ENCODE measurements around the gene APOBEC2.

The APOBEC2 gene

DNA sequence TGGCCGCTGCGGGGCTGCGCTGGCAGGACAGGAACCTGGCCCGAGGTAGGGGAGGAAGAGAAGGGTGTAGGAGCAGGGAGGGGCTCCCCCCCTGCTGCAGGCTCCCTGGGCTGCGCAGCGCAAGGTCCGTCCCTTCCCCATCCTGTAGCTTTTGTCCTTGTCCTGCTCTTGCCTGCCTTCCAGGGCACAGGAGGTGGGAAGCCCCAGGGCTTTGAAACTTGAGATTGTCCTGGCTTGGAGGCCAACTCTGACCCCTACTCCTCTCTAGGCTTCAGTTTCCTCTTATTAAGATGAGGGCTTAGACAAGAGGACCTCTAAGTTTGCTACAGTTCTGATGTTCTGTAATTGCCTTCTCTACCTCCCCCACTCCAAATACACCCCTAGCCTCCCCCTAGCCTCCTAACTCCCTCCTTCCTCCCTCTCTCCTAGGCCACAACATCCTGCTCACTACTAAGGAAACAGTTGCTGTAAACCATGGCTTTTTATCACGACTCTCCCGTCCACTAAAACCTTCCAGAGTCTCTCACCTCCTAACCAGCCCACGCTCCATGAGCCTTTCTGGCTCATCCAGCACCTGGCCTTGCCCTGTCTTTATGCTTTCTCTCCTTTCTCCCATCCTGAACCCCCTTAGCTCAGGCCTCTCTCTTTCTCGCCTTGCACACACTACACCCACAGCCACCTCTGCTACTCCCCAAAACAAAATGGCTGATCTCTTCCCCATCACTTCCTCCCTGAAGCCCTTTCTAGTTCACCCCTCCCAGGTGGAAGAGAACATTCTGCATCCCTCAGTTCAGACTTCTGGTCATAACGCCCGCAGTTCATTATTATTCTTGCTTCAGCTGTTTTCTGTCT, 24.2 kb upstream of the APOBEC2 start:
- H3K4me3 Mint-ChIP-seq = peak overlapping the region; percentile 83
- peaks cover 22% of the 10 kb centered on the region for H3K4me1 Mint-ChIP-seq
- H3K9me3 Mint-ChIP-seq = no peaks in the 10 kb centered on the region
- no peaks in the 10 kb centered on the region for H3K27me3 Mint-ChIP-seq
- ATAC-seq = peak; percentile 51
- no peaks in the 10 kb centered on the region for H3K36me3 Mint-ChIP-seq
- H3K27ac Mint-ChIP-seq = peak overlapping the region; percentile 57

DNA sequence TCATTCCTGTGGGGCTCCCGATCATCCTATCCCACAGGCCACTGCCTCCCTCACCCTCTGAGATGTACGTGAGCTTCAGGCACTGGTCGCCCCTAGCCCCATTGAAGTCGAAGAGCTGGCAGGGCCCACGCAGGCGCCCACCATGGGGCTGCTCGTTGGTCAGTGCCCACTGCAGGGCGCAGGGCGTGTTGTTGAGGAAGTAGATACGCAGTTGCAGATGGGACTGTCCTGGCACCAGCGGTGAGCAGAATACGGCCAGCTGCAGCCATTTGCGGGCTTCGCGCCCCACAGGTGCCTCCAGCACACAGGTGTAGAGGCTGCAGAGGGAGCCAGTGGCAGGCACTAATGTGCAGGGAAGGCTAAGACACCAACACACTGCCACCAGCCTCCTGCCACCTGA, 20.2 kb upstream of the APOBEC2 start:
- Mint-ChIP-seq H3K27ac (no peak overlapping the region), H3K36me3 (no peaks in the 10 kb centered on the region), H3K4me1 (peaks cover 12% of the 10 kb centered on the region), H3K27me3 (no peaks in the 10 kb centered on the region), H3K9me3 (no peaks in the 10 kb centered on the region), H3K4me3 (no peak overlapping the region)
- ATAC-seq = no peak

DNA sequence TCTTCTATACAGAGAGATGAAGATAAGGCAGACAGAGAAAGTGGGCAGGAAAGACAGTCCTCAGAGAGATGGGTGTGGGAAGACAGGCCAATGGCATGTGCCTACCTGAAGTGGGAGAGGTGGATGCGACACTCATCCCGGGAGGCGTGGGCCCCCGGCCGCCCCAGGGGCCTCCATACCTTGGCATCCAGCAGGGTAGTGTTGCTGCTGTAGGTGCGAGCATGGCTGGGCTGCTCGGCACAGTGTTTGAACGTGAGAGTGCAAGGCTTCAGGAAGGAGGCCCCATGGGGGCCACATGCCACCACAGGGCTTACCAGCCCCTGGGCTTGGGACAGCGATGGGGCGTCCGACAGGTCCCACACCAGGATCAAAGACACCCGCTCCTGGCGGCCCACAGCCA, 19.2 kb upstream of the APOBEC2 start:
- no peaks in the 10 kb centered on the region for H3K9me3 Mint-ChIP-seq
- H3K27ac Mint-ChIP-seq = no peak overlapping the region
- ATAC-seq = no peak
- H3K27me3 Mint-ChIP-seq = no peaks in the 10 kb centered on the region
- peaks cover 6% of the 10 kb centered on the region for H3K4me1 Mint-ChIP-seq
- no peaks in the 10 kb centered on the region for H3K36me3 Mint-ChIP-seq
- H3K4me3 Mint-ChIP-seq = no peak overlapping the region

DNA sequence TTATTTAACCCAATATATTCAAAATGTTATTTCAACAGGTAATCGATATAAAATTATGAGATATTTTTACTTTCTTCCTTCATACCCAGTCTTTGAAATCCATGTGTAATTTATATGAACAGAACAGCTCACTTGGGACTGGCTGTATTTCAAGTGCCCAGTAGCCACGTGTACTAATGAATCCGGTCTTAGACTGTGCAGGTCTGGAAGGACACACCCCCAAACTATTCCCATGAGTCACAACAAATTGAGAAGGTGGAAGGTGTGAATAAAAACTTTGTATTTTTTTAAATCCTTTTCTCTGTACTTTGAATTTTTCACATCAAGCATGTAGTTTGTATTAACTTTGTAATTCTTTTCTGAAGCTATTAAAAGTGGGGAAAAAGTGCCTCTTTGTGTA, 16.8 kb upstream of the APOBEC2 start:
- H3K4me1 Mint-ChIP-seq = no peaks in the 10 kb centered on the region
- H3K36me3 Mint-ChIP-seq = no peaks in the 10 kb centered on the region
- no peaks in the 10 kb centered on the region for H3K27me3 Mint-ChIP-seq
- no peak overlapping the region for H3K27ac Mint-ChIP-seq
- no peak for ATAC-seq
- H3K9me3 Mint-ChIP-seq = no peaks in the 10 kb centered on the region
- no peak overlapping the region for H3K4me3 Mint-ChIP-seq

DNA sequence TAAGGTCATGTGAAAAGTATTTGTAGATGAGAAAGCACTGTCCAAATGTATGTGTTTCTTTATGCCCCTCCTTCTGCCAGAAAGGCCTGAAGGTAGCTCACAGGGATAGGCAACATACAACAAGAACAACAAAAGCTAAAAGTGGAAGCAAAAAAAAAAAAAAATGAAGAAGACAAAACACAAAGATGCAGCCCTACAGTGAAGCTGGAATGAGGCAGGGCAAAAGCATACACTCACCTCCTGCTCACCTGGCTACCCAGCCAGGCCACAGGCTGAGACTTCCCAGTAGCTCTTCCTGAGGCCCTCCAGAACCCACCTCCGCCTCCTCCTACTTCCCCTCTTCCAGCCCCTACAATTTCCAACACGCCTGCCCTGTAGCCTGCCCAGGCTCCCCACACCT, 16.4 kb upstream of the APOBEC2 start:
- H3K4me1 Mint-ChIP-seq = no peaks in the 10 kb centered on the region
- no peaks in the 10 kb centered on the region for H3K27me3 Mint-ChIP-seq
- H3K27ac Mint-ChIP-seq = peak overlapping the region; percentile 30
- H3K9me3 Mint-ChIP-seq = no peaks in the 10 kb centered on the region
- H3K36me3 Mint-ChIP-seq = no peaks in the 10 kb centered on the region
- no peak for ATAC-seq
- no peak overlapping the region for H3K4me3 Mint-ChIP-seq

DNA sequence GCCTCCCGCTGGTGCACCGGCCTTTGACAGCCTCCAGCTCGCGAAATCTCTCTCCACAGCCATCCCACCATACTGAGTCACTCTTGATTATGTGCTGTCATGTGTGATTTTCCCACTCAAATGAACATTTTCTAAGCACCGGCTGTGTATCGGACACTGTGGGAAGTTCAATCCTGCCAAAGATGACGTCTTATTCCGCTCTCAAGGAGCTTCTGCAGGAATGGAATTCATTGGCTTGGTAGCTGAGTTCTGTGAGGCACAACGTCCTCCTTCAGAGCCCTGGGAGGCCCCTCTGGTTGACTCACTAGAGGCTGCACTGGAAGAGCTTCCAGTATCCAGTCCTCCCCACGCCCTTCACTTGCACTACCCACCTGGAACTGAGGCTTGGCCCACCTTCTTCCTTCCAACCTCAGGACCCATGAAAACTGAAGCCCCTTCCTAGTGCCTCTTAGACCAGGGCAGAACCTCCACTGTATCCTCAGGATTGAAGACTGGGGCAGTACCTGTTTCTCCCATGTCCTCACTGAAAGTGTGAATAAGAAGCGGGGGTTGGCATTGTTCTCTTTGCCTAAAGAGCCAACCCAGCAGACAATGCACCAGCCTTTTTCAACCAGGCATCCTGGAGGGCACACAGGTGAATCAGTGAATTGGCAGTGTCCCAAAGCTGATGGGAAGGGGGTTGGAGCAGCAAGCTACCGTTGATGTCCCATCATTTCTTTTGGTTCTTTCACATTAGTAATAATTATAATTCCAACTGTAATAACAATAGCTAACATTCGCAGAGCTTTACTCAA, 15.7 kb upstream of the APOBEC2 start:
- no peak overlapping the region for H3K4me3 Mint-ChIP-seq
- peaks cover 5% of the 10 kb centered on the region for H3K36me3 Mint-ChIP-seq
- H3K9me3 Mint-ChIP-seq = no peaks in the 10 kb centered on the region
- peak overlapping the region; percentile 30 for H3K27ac Mint-ChIP-seq
- no peaks in the 10 kb centered on the region for H3K4me1 Mint-ChIP-seq
- H3K27me3 Mint-ChIP-seq = no peaks in the 10 kb centered on the region
- ATAC-seq = no peak

DNA sequence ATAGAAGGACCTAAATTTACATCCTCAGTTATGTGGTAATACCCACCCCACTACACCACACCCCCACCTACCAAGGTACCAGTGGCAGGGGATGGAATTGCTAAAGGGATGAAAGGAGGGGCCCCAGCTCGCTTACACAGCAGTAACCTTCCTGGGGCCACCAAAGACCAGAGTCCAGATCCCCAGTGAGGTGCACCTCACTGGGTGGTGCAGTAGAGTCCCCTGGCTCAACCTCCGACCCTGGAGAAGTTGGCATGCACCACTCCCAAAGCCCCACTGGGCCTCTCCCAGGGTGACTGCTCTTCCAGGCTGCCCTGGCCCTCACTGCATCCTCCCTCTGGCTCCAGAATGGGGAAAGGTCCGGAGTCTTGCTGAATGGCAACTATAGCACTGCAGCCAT, 14.8 kb upstream of the APOBEC2 start:
- H3K27me3 Mint-ChIP-seq = no peaks in the 10 kb centered on the region
- ATAC-seq = no peak
- no peak overlapping the region for H3K27ac Mint-ChIP-seq

DNA sequence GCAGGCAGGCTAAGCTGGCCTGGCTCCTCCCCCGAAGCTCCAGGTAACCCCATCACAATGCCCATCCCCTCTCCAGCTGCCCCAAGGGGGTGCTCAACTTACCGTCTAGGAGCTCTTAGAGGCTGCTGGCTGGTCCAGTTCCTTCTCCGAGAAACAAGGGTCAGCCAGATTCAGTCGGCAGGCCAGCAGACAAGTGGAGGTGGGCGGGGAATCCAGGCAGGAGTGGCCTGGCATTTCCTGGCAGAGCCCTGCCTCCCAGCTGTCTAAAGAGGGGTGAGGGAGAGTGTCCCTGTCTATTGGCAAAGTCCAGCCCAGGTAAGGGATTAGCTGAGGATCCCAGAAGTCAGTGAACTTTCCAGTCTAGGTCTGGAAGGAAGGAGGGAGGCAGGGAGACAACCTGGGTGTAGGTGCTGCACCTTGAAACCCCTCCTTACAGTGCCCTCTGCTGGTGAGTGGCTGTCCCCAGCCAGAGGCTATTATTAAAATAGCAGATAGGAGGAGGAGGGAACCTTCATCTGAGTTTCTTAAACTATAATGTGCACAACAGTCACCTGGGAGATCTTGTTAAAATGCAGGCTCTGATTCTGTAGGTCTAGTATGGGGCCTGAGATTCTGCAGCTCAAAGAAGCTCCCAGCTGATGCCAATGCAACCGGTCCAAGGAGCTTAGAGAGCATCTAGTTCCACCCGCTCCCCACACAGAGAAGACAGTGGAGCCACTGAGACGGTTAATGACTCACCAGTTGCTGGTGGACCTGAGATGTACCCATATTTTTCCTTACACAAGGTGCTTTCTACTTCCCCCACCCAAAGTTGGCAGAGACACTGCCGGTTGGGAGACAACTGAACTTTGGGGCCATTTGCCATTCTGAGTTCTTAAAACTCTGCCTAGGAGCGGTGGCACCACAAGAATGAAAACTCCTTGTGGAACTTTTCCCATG, 13.7 kb upstream of the APOBEC2 start, which contains the start of gene UNC5CL:
Gene UNC5CL (minus strand): TSS at position 162 of the 939 bp plus-strand sequence. CDS start 4,147 bp downstream, outside the sequence.
- no peak for ATAC-seq
- H3K27me3 Mint-ChIP-seq = no peaks in the 10 kb centered on the region
- H3K27ac Mint-ChIP-seq = no peak within 1 kb of the TSS
- H3K9me3 Mint-ChIP-seq = no peaks in the 10 kb centered on the region
- H3K4me3 Mint-ChIP-seq = no peak within 1 kb of the TSS
- peaks cover 10% of the 10 kb centered on the region for H3K36me3 Mint-ChIP-seq
- H3K4me1 Mint-ChIP-seq = no peaks in the 10 kb centered on the region

More for the DNA sequence above, 14.8 kb upstream of the APOBEC2 start:
- H3K4me3 Mint-ChIP-seq = no peak overlapping the region
- no peaks in the 10 kb centered on the region for H3K4me1 Mint-ChIP-seq
- no peaks in the 10 kb centered on the region for H3K9me3 Mint-ChIP-seq
- H3K36me3 Mint-ChIP-seq = peaks cover 6% of the 10 kb centered on the region

DNA sequence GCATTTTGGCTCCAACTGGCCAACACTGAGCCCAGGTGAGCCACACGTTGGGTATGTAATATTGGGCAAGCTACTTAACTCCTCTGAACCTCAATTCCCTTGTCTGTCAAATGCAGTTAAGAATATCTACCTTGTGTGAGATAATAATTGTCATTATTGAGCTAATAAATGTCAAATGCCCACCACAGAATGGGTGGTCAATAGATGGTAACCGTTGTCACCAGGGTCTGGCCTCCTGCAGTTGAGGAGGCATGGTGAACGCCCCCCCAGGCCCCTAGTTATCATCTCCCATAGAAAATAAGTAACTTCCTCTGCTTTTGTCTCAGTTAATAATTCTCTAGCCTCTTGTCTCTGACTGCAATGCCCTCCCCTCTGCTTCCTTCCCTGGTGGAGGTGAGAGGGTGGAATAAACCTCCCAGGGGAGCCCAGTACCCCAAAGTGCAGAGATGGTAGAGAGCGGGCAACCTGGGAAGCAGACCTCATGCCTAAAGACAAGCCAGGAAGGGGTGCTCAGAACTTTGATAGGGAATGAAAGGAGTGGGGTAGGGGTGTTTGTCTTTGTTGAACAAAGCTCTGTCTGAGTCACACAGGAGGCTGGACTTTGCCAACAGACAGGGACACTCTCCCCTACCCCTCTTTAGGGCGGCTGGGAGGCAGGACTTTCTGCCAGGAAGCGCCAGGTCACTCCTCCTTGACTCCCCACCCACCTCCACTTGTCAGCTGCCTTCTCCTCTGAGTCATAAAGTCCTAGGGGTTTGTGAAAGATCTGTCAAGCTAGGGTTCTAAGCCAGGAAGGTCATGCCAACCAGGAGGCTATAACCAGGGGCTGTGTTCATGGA, 12.7 kb upstream of the APOBEC2 start:
- ATAC-seq = no peak
- Mint-ChIP-seq H3K36me3 (peaks cover 10% of the 10 kb centered on the region), H3K4me3 (no peak overlapping the region), H3K27me3 (no peaks in the 10 kb centered on the region), H3K9me3 (no peaks in the 10 kb centered on the region), H3K4me1 (no peaks in the 10 kb centered on the region), H3K27ac (no peak overlapping the region)

DNA sequence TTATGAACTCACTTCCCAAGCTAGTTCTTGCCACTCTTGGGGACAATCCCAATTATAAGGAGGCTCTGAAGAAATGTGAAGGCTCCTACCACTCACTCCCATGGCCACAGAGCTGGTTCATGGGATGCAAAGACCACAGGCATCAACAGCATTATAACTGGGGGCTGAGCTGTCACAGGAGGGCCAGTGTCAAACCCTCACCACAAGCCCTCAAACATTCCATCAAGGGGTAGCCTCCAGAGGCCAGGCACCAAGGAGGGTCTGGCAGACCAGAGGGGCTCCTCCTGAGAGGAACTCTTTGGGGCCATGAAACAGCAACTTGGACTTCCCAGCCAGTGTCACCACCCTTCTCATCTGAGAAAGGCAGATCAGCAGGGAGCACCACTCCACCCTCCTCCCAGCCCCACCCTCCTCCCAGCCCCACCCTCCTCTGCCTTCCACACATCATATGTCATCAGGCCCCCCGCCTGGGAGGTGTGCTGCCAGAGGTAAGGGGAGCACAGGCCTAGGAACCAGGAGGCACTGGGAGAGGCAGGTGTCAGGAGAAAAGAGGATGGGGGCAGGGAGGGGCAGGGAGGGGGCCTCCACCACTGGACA, 12.0 kb upstream of the APOBEC2 start:
- H3K27me3 Mint-ChIP-seq = no peaks in the 10 kb centered on the region
- H3K4me1 Mint-ChIP-seq = no peaks in the 10 kb centered on the region
- no peak overlapping the region for H3K27ac Mint-ChIP-seq
- no peak for ATAC-seq
- peaks cover 10% of the 10 kb centered on the region for H3K36me3 Mint-ChIP-seq
- H3K9me3 Mint-ChIP-seq = no peaks in the 10 kb centered on the region
- no peak overlapping the region for H3K4me3 Mint-ChIP-seq

DNA sequence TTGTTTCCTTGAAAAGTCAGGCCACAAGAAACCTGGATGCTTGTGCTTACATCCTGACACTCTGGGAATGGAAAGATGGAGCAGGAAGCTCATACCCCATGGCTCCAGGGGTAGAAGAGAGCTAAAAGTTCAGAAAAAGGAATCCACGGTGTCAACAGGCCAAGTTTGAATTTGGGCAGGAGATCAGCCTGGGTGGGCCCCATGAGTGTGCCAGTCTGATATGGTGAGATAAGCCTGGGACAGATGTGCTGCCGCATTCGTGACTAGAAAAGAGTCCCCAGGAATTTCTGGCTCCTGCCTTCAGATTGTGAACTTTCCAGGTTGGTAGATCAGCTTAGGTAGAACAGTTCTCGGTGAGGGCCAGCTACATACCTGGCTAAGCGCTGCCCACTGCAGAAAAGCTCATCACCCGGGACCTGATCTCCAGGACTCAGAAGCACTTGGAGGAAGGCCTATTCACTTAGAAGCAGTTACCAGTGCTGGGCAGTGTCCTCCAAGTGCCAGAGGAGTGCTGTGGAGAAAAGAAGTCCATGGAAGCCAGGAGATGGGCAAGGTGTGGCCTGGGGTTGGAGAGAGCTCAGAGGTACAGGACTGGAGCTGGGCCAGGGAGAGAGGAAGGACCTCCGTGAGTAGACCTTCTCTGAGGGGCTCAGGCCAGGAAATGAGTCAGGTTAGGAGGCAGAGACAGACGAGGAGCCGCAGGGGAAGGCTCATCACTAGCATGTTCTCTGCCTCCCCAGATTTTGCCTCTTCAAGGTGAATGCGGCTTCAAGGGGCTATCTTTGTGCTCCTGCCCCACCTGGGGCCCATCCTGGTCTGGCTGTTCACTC, 10.6 kb upstream of the APOBEC2 start, which contains the start of gene TSPO2:
Gene TSPO2 (plus strand): TSS at position 242 of the 830 bp plus-strand sequence. CDS start 519 bp downstream, at position 761.
- Mint-ChIP-seq H3K4me3 (no peak within 1 kb of the TSS), H3K36me3 (peaks cover 10% of the 10 kb centered on the region), H3K4me1 (no peaks in the 10 kb centered on the region), H3K9me3 (no peaks in the 10 kb centered on the region), H3K27me3 (no peaks in the 10 kb centered on the region), H3K27ac (no peak within 1 kb of the TSS)
- ATAC-seq = no peak

DNA sequence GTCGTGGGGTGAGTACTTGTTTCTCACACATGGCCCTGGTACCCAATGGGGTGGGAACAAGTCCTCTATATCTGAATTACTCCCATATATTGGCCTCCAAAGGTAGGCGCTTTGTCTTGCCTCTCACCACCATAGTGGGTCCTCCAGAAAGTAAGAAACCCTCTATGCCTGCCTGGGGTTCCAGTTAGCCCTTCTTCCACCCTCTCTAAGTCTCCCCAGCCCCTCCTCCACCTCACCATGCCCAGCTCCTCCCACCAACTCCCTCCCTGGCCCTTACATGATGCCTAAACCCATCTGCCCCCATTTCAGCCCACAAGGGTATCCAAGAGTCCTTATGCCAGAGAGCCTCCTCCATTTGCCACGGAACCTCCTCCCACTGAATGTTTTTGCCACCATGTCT, 9.9 kb upstream of the APOBEC2 start:
- no peaks in the 10 kb centered on the region for H3K27me3 Mint-ChIP-seq
- no peaks in the 10 kb centered on the region for H3K9me3 Mint-ChIP-seq
- H3K4me3 Mint-ChIP-seq = no peak overlapping the region
- ATAC-seq = no peak
- H3K36me3 Mint-ChIP-seq = peaks cover 16% of the 10 kb centered on the region
- no peak overlapping the region for H3K27ac Mint-ChIP-seq
- H3K4me1 Mint-ChIP-seq = no peaks in the 10 kb centered on the region

DNA sequence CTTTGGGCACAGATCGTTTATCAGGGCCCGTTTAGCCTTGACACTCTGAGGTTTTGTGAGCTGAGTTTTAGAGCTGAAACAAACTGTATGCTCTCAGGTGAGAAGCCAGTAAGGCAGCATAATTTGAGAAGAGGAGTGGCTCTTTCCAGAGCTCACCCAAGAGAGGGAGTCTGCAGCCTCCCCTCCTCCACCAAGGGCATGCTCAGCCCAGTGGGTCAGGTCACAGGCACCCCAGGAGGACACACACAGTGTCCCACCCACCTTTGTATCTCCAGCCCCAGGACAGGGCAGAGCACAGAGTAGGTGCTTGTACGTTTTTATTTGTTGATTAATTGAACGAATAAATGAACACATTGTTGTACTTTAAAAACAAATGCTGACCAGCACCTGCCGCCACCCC, 7.3 kb upstream of the APOBEC2 start:
- Mint-ChIP-seq H3K9me3 (no peaks in the 10 kb centered on the region), H3K27me3 (no peaks in the 10 kb centered on the region), H3K27ac (no peak overlapping the region), H3K4me1 (no peaks in the 10 kb centered on the region), H3K4me3 (no peak overlapping the region), H3K36me3 (peaks cover 21% of the 10 kb centered on the region)
- ATAC-seq = no peak

All from stimulated activated memory B cell treated with anti-CD40 and anti-IgM and Interleukin-4, amounts not matched to agents 10 μg/mL and 1 μg/mL and 100 μg/mL, for 72 hours (primary cell).